Measurements from ENCODE around the gene WTIP.
A peak's percentile ranks its signal among the peaks of the same experiment; 100 is the strongest.
"Not testable (repeated sequence)": the region's sequence is repeated elsewhere in the genome, so short reads cannot be mapped to it uniquely, and the experiment has no call there.

The WTIP gene

GRCh38 chr19:34504273-34504808 lies 22.8 kb downstream of the WTIP start:
- no peak for DNase-seq

GRCh38 chr19:34504809-34505291 lies 23.3 kb downstream of the WTIP start:
- no peak for DNase-seq

GRCh38 chr19:34505321-34506025 lies 23.9 kb downstream of the WTIP start:
- DNase-seq: no peak

GRCh38 chr19:34506026-34506370 lies 24.4 kb downstream of the WTIP start:
- no peak for DNase-seq

- DNase-seq: peak; percentile 6
These were observed 26.0 kb downstream of the WTIP start for GRCh38 chr19:34507414-34508067.

GRCh38 chr19:34508540-34508939 lies 27.0 kb downstream of the WTIP start:
- DNase-seq: no peak

- DNase-seq: not testable (repeated sequence)
These were observed 29.3 kb downstream of the WTIP start for GRCh38 chr19:34510904-34511303.

GRCh38 chr19:34512254-34512822 lies 30.8 kb downstream of the WTIP start:
- DNase-seq: no peak

- no peak for DNase-seq
These were observed 32.2 kb downstream of the WTIP start for GRCh38 chr19:34513767-34514166.

- no peak for DNase-seq
These were observed 38.0 kb downstream of the WTIP start for GRCh38 chr19:34519602-34520001.

- no peak for DNase-seq
These were observed 41.9 kb downstream of the WTIP start for GRCh38 chr19:34523408-34523807.

GRCh38 chr19:34525001-34525400 lies 43.4 kb downstream of the WTIP start:
- no peak for DNase-seq

GRCh38 chr19:34534206-34534605 lies 52.6 kb downstream of the WTIP start:
- no peak for DNase-seq

- no peak for DNase-seq
These were observed 57.8 kb downstream of the WTIP start for GRCh38 chr19:34539396-34539795.

- DNase-seq: no peak
These were observed 59.4 kb downstream of the WTIP start for GRCh38 chr19:34540811-34541557.

- DNase-seq: no peak
These were observed 68.3 kb downstream of the WTIP start for GRCh38 chr19:34549833-34550232.

GRCh38 chr19:34555447-34555846 lies 73.9 kb downstream of the WTIP start:
- no peak for DNase-seq

GRCh38 chr19:34556488-34556887 lies 74.9 kb downstream of the WTIP start:
- peak; percentile 50 for DNase-seq

GRCh38 chr19:34559045-34559444 lies 77.5 kb downstream of the WTIP start:
- no peak for DNase-seq

- no peak for DNase-seq
These were observed 78.7 kb downstream of the WTIP start for GRCh38 chr19:34560229-34560628.
